MM.1S (cell line): Measurements from ENCODE around the gene SNX19.

ENCODE experiments used
- DNase-seq: peaks from one replicate; pipeline ENCODE4 v3.0.0-alpha.2; 2015
- H2AFZ ChIP-seq: fragments of 300-600 bp; sonication (generic); 2 replicates; pipeline ENCODE4 v1.6.0; 2016; ENCODE audit warnings: antibody characterized with exemption, low read length
- H3F3A ChIP-seq: fragments of 300-600 bp; sonication (generic); 2 replicates; pipeline ENCODE4 v1.6.1; 2016; ENCODE audit warnings: mild to moderate bottlenecking, antibody characterized with exemption, low read length, moderate library complexity, mixed read lengths; ENCODE audit not compliant: insufficient read depth
- H3K27ac ChIP-seq: fragments of 300-600 bp; sonication (generic); 2 replicates; pipeline ENCODE4 v1.5.1; 2016; ENCODE audit warnings: mild to moderate bottlenecking, low read length
- H3K27me3 ChIP-seq: fragments of 300-600 bp; sonication (generic); replicated peaks from 2 replicates; pipeline ENCODE4 v1.6.0; 2016; ENCODE audit warnings: low read length; ENCODE audit not compliant: insufficient read depth
- H3K36me3 ChIP-seq: fragments of 300-600 bp; sonication (generic); replicated peaks from 2 replicates; pipeline ENCODE4 v1.6.1; 2016; ENCODE audit warnings: mild to moderate bottlenecking, low read length, mixed read lengths; ENCODE audit not compliant: insufficient read depth
- H3K4me1 ChIP-seq: fragments of 300-600 bp; sonication (generic); 2 replicates; pipeline ENCODE4 v1.6.1; 2016; ENCODE audit warnings: low read length, mixed read lengths
- H3K4me2 ChIP-seq: fragments of 300-600 bp; sonication (generic); 2 replicates; pipeline ENCODE4 v1.6.0; 2016; ENCODE audit warnings: low read depth, low read length
- H3K4me3 ChIP-seq: fragments of 300-600 bp; sonication (generic); 2 replicates; pipeline ENCODE4 v1.5.1; 2016; ENCODE audit warnings: low read length, mixed read lengths
- H3K79me2 ChIP-seq: fragments of 300-600 bp; sonication (generic); 2 replicates; pipeline ENCODE4 v1.6.1; 2016; ENCODE audit warnings: mixed run types, low read length, mixed read lengths
- H3K9ac ChIP-seq: fragments of 300-600 bp; sonication (generic); 2 replicates; pipeline ENCODE4 v1.6.1; 2016; ENCODE audit warnings: low read length, mixed read lengths
- H3K9me2 ChIP-seq: fragments of 300-600 bp; sonication (generic); replicated peaks from 2 replicates; pipeline ENCODE4 v1.6.1; 2016; ENCODE audit warnings: mild to moderate bottlenecking, low read length, mixed read lengths; ENCODE audit not compliant: insufficient read depth
- H3K9me3 ChIP-seq: fragments of 300-600 bp; sonication (generic); replicated peaks from 2 replicates; pipeline ENCODE4 v1.6.1; 2016; ENCODE audit warnings: mild to moderate bottlenecking, low read length, mixed read lengths; ENCODE audit not compliant: insufficient read depth
- H4K20me1 ChIP-seq: fragments of 300-600 bp; sonication (generic); 2 replicates; pipeline ENCODE4 v1.6.1; 2016; ENCODE audit warnings: mild to moderate bottlenecking, low read length, moderate library complexity, mixed read lengths; ENCODE audit not compliant: insufficient read depth
- CTCF ChIP-seq: fragments of 300-600 bp; sonication (generic); IDR thresholded peaks from 2 replicates; pipeline ENCODE4 v1.5.1; 2016; ENCODE audit warnings: antibody characterized with exemption, low read length, mixed read lengths
- EZH2 ChIP-seq: fragments of 300-600 bp; sonication (generic); optimal IDR thresholded peaks from 2 replicates; pipeline ENCODE3; 2017; ENCODE audit warnings: low read depth, mild to moderate bottlenecking, antibody characterized with exemption, low read length, mixed read lengths
- EZH2phosphoT487 ChIP-seq: fragments of 300-600 bp; sonication (generic); IDR thresholded peaks from 2 replicates; pipeline ENCODE4 v1.6.1; 2018; ENCODE audit warnings: antibody characterized with exemption, low read length

SNX19 gene

DNA sequence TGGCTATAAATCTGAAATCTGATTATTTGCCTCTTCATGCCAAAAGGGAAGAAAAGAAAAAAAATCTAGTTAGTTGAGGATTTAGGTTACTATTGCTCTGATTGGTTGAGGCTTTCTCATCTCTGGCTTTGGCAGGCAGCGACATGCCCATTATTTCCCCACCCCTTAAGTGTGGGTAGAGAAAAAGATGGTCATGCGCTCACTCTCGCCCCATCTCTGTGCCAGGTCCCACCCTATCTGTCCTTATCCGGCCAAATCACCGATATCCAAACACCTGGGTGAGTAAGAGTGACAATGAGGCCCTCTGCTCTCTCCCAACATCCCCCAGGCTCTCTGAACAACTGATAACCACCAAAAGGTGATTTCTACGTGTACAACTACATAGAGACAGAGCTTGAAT is 31.2 kb upstream of the SNX19 start:
- H3K9me3 ChIP-seq = no peaks in the 10 kb centered on the region
- H3K9ac ChIP-seq = no peak overlapping the region
- 0 out of 2 replicates have a peak, but pooled peaks cover 5% of the 10 kb centered on the region for H3K4me1 ChIP-seq
- no peak for DNase-seq
- H3K36me3 ChIP-seq = no peaks in the 10 kb centered on the region
- H3K4me2 ChIP-seq = no peak overlapping the region
- no peaks in the 10 kb centered on the region for H3K27me3 ChIP-seq
- H3K4me3 ChIP-seq = no peak overlapping the region
- no peaks in the 10 kb centered on the region for H3F3A ChIP-seq
- H2AFZ ChIP-seq = no peak overlapping the region
- H4K20me1 ChIP-seq = no peaks in the 10 kb centered on the region
- H3K79me2 ChIP-seq = no peaks in the 10 kb centered on the region
- no peaks in the 10 kb centered on the region for H3K9me2 ChIP-seq
- TF ChIP-seq EZH2phosphoT487 = no peak
- no peak for TF ChIP-seq CTCF
- TF ChIP-seq EZH2 = no peak
- no peak overlapping the region for H3K27ac ChIP-seq

DNA sequence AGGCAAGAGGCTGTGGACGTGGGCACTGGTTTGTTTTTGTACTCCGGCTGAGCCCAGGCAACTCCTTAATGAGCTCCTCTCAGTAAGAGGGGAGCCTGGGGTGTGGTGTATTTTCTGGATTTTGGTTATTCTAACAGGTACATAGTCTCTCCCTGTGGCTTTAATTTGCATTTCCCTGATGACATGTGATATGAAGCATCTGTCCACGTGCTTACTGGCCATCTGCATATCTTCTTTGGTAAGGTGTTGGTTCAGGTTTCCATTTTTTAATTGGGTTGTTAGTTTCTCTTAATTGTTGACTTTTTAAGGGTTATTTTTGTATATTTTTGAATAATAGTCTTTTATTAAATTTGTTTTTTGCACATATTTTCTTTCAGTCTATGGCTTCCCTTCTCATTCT is 30.8 kb upstream of the SNX19 start:
- H3K4me2 ChIP-seq = no peak overlapping the region
- no peaks in the 10 kb centered on the region for H3K9me2 ChIP-seq
- 0 out of 2 replicates have a peak, but pooled peaks cover 5% of the 10 kb centered on the region for H3K4me1 ChIP-seq
- no peak for TF ChIP-seq EZH2phosphoT487
- no peak for TF ChIP-seq EZH2
- no peak for TF ChIP-seq CTCF
- H3K27ac ChIP-seq = no peak overlapping the region
- H3K36me3 ChIP-seq = no peaks in the 10 kb centered on the region
- no peaks in the 10 kb centered on the region for H3K27me3 ChIP-seq
- no peaks in the 10 kb centered on the region for H3F3A ChIP-seq
- H3K79me2 ChIP-seq = no peaks in the 10 kb centered on the region
- no peaks in the 10 kb centered on the region for H4K20me1 ChIP-seq
- no peak overlapping the region for H2AFZ ChIP-seq
- H3K9ac ChIP-seq = no peak overlapping the region
- DNase-seq = no peak
- H3K4me3 ChIP-seq = no peak overlapping the region
- H3K9me3 ChIP-seq = no peaks in the 10 kb centered on the region

- no peak overlapping the region for H3K4me3 ChIP-seq
- H3K9ac ChIP-seq = no peak overlapping the region
- no peaks in the 10 kb centered on the region for H3F3A ChIP-seq
- DNase-seq = no peak
- H3K9me3 ChIP-seq = no peaks in the 10 kb centered on the region
- 0 out of 2 replicates have a peak, but pooled peaks cover 5% of the 10 kb centered on the region for H3K4me1 ChIP-seq
- H3K27me3 ChIP-seq = no peaks in the 10 kb centered on the region
- H3K27ac ChIP-seq = no peak overlapping the region
- H3K79me2 ChIP-seq = no peaks in the 10 kb centered on the region
- H2AFZ ChIP-seq = no peak overlapping the region
- H3K9me2 ChIP-seq = no peaks in the 10 kb centered on the region
- no peaks in the 10 kb centered on the region for H3K36me3 ChIP-seq
- TF ChIP-seq EZH2 (no peak), EZH2phosphoT487 (no peak), CTCF (no peak)
- no peaks in the 10 kb centered on the region for H4K20me1 ChIP-seq
- no peak overlapping the region for H3K4me2 ChIP-seq
Observed at GRCh38 chr11:130945896-130946295, 29.6 kb upstream of the SNX19 start.
